Smooth muscle cell (in vitro differentiated cells): ENCODE results near the gene RET. TPM values are rescaled to one million over a fixed set of nuclear protein-coding genes. Genes with fewer than 3 reads are reported as not detected.

Experiments used
- DNase-seq: peaks from one replicate; lab custom pipeline; 2025; ENCODE audit not compliant: unreplicated experiment; lab: John Stamatoyannopoulos, UW
- H2AFZ ChIP-seq: fragments of 200-600 bp; sonication (generic); 2 replicates; pipeline ENCODE4 v1.6.0; 2016; ENCODE audit warnings: antibody characterized with exemption, low read depth, mild to moderate bottlenecking
- H3F3A ChIP-seq: fragments of 200-600 bp; sonication (generic); 2 replicates; pipeline ENCODE4 v1.6.0; 2017; ENCODE audit warnings: antibody characterized with exemption, low read depth
- H3K27ac ChIP-seq: fragments of 200-600 bp; sonication (generic); 2 replicates; pipeline ENCODE4 v1.5.1; 2016; ENCODE audit warnings: low read depth, mild to moderate bottlenecking
- H3K27me3 ChIP-seq: fragments of 200-600 bp; sonication (generic); 2 replicates; pipeline ENCODE4 v1.6.1; 2016; ENCODE audit warnings: low read depth, mild to moderate bottlenecking
- H3K36me3 ChIP-seq: fragments of 200-600 bp; sonication (generic); 2 replicates; pipeline ENCODE4 v1.5.1; 2016; ENCODE audit warnings: low read depth
- H3K4me1 ChIP-seq: fragments of 200-600 bp; sonication (generic); 2 replicates; pipeline ENCODE4 v1.5.1; 2016; ENCODE audit warnings: low read depth
- H3K4me2 ChIP-seq: fragments of 200-600 bp; sonication (generic); 2 replicates; pipeline ENCODE4 v1.6.0; 2016; ENCODE audit warnings: mild to moderate bottlenecking
- H3K4me3 ChIP-seq: fragments of 200-600 bp; sonication (generic); 2 replicates; pipeline ENCODE4 v1.5.1; 2016; ENCODE audit warnings: mild to moderate bottlenecking
- H3K79me2 ChIP-seq: fragments of 200-600 bp; sonication (generic); 2 replicates; pipeline ENCODE4 v1.6.0; 2016; ENCODE audit warnings: low read depth, mild to moderate bottlenecking
- H3K9ac ChIP-seq: fragments of 200-600 bp; sonication (generic); 2 replicates; pipeline ENCODE4 v1.6.0; 2016; ENCODE audit warnings: low read depth
- H3K9me3 ChIP-seq: fragments of 200-600 bp; sonication (generic); replicated peaks from 2 replicates; pipeline ENCODE4 v1.5.1; 2016; ENCODE audit warnings: low read depth
- H4K20me1 ChIP-seq: fragments of 200-600 bp; sonication (generic); 2 replicates; pipeline ENCODE4 v1.6.0; 2016; ENCODE audit warnings: low read depth
- CTCF ChIP-seq: fragments of 200-600 bp; sonication (generic); IDR thresholded peaks from 2 replicates; pipeline ENCODE4 v1.5.1; 2017; ENCODE audit warnings: borderline replicate concordance, mild to moderate bottlenecking, antibody characterized with exemption; ENCODE audit not compliant: insufficient read depth, poor library complexity, severe bottlenecking
- WGBS: methylation state at CpG from one replicate; pipeline ENCODE4 v1.1.7; 2016; ENCODE audit warnings: low lambda C conversion rate; 5-methylcytosine and 5-hydroxymethylcytosine counted together
- polyA plus RNA-seq: library from polyadenylated mRNA; unstranded; fragments of >200 nt; fragmentation: Nextera tagmentation; extraction: Ambion mirVana; gene quantifications from 2 replicates; pipeline ENCODE4 v1.2.1, GENCODE V29; 2016
- total RNA-seq: library from RNA; depleted of rRNA; stranded (reverse); fragments of >200 nt; gene quantifications from 2 replicates; pipeline ENCODE4 v1.2.3, GENCODE V29; 2014

Gene RET
- total and polyA plus RNA-seq, 2 experiments from 2014 or later = 0.70 to 0.94 TPM

DNA sequence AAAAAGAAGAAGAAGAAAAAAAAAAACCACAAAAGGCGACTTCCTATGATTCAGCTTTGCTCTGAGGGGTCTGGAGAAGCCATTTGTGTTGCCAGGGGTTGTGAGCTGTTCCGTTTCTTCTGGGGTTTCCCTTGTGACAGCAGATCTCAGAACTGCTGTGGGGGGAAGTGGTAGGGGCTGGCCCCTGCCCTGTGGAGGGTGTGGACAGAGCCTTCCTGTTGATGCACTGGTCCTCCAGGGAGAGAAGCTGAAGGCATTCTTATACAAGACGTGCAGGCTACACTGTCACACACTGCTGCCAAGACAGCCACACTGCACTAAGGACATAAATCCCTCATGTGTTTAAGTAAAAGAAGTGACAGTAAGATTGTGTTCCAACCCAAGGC lies 44.1 kb downstream of the RET start:
- Histone ChIP-seq H3K36me3 (no peaks in the 10 kb centered on the region), H3F3A (no peaks in the 10 kb centered on the region), H3K4me1 (no peaks in the 10 kb centered on the region), H3K4me2 (no peak overlapping the region), H3K9ac (no peak overlapping the region), H3K79me2 (no peaks in the 10 kb centered on the region), H3K4me3 (no peak overlapping the region), H3K9me3 (no peaks in the 10 kb centered on the region), H3K27me3 (no peaks in the 10 kb centered on the region), H2AFZ (no peak overlapping the region), H4K20me1 (no peaks in the 10 kb centered on the region), H3K27ac (no peak overlapping the region)
- TF ChIP-seq CTCF = no peak
- no peak for DNase-seq
- WGBS = 36% methylated on average over 3 of the region's 3 CpGs

GRCh38 chr10:43121444-43121843 lies 44.6 kb downstream of the RET start:
- Histone ChIP-seq H3K79me2 (no peaks in the 10 kb centered on the region), H3K27ac (no peak overlapping the region), H3K4me2 (no peak overlapping the region), H4K20me1 (no peaks in the 10 kb centered on the region), H3K9ac (no peak overlapping the region), H2AFZ (no peak overlapping the region), H3K9me3 (no peaks in the 10 kb centered on the region), H3K36me3 (no peaks in the 10 kb centered on the region), H3F3A (no peaks in the 10 kb centered on the region), H3K27me3 (no peaks in the 10 kb centered on the region), H3K4me1 (no peaks in the 10 kb centered on the region), H3K4me3 (no peak overlapping the region)
- no peak for DNase-seq
- no peak for TF ChIP-seq CTCF
- WGBS = 69% methylated on average over 1 of the region's 1 CpG

DNA sequence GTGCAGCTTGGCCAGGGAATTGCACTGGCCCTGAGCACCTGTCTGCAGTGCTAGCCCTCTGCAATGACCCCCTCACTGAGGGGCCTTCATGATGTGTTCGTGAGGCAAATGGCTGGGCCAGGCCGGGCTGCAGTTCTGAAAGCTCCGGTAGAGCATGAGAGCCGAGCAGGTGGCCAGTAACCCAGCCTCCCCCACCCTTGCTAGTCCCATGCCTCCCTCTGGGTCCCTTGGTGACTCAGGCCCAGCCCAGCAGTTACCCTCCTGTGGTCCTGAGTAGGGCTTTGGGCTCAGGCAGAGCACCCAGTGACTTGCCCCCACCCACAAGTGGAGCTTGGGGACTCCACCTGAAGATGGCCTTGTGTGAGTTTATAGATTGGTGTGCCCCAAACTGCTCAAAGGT lies 45.2 kb downstream of the RET start:
- TF ChIP-seq CTCF = no peak

DNA sequence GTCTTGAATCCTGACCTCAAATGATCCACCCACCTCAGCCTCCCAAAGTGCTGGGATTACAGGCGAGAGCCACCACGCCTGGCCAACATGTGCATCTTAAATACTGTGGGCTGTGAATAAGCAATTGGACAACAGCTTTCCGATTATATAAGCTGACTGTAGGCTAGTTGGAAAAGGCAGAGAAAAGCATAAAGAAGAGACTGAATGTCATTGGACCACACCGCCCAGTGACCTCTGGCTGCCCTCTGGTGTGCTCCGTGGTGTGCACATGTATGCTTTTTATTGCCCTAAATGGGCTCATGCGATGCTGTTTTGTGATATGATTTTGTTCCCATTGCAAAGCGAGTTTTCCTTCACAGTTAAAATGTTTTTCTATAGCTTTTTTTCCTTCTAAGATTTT lies 46.0 kb downstream of the RET start:
- H3K27ac ChIP-seq = no peak overlapping the region
- H3K79me2 ChIP-seq = no peaks in the 10 kb centered on the region
- H3K4me3 ChIP-seq = no peak overlapping the region
- H3K9ac ChIP-seq = no peak overlapping the region
- no peak overlapping the region for H3K4me2 ChIP-seq
- H4K20me1 ChIP-seq = no peaks in the 10 kb centered on the region
- no peaks in the 10 kb centered on the region for H3K36me3 ChIP-seq
- no peaks in the 10 kb centered on the region for H3K9me3 ChIP-seq
- 93% methylated on average over 7 of the region's 7 CpGs for WGBS
- H2AFZ ChIP-seq = no peak overlapping the region
- no peak for DNase-seq
- H3K4me1 ChIP-seq = no peaks in the 10 kb centered on the region
- H3K27me3 ChIP-seq = no peaks in the 10 kb centered on the region
- no peak for TF ChIP-seq CTCF
- H3F3A ChIP-seq = no peaks in the 10 kb centered on the region

More for the DNA sequence above, 45.2 kb downstream of the RET start:
- Histone ChIP-seq H2AFZ (no peak overlapping the region), H3F3A (no peaks in the 10 kb centered on the region), H3K36me3 (no peaks in the 10 kb centered on the region), H3K27ac (no peak overlapping the region), H3K79me2 (no peaks in the 10 kb centered on the region), H3K9ac (no peak overlapping the region), H3K27me3 (no peaks in the 10 kb centered on the region), H4K20me1 (no peaks in the 10 kb centered on the region), H3K4me3 (no peak overlapping the region), H3K9me3 (no peaks in the 10 kb centered on the region), H3K4me1 (no peaks in the 10 kb centered on the region), H3K4me2 (no peak overlapping the region)
- no peak for DNase-seq
- 100% methylated on average over 2 of the region's 4 CpGs for WGBS
